Astrocyte (in vitro differentiated cells and primary cell): ENCODE results near the gene VAPA. TPM values are rescaled to one million over a fixed set of nuclear protein-coding genes. Genes with fewer than 3 reads are reported as not detected.

ENCODE experiments used
- DNase-seq: peaks from one replicate; pipeline ENCODE4 v3.0.0-alpha.2; 2010; ENCODE audit warnings: low read depth
- FAIRE-seq: peaks from 2 replicates; lab custom pipeline; 2011; peaks lifted over from hg19 to GRCh38; lab: Jason Lieb, UNC
- H2AFZ ChIP-seq: 2 replicates; pipeline ENCODE4 v1.6.0; 2012; ENCODE audit warnings: low read depth, low read length, inconsistent platforms
- H3K27ac ChIP-seq: 2 replicates; pipeline ENCODE4 v1.5.1; 2011; ENCODE audit warnings: low read depth, low read length, inconsistent platforms
- H3K27me3 ChIP-seq: 2 replicates; pipeline ENCODE4 v1.6.0; 2011; ENCODE audit warnings: low read length, inconsistent platforms; ENCODE audit not compliant: insufficient read depth
- H3K36me3 ChIP-seq: 2 replicates; pipeline ENCODE4 v1.5.1; 2011; ENCODE audit warnings: low read length, inconsistent platforms; ENCODE audit not compliant: insufficient read depth
- H3K4me1 ChIP-seq: 2 replicates; pipeline ENCODE4 v1.5.1; 2011; ENCODE audit warnings: low read length, inconsistent platforms; ENCODE audit not compliant: insufficient read depth
- H3K4me2 ChIP-seq: 2 replicates; pipeline ENCODE4 v1.6.0; 2012; ENCODE audit warnings: low read length, inconsistent platforms
- H3K4me3 ChIP-seq: 2 replicates; pipeline ENCODE4 v1.5.1; 2011; ENCODE audit warnings: low read depth, mild to moderate bottlenecking, low read length, inconsistent platforms; ENCODE audit not compliant: insufficient read depth
- H3K79me2 ChIP-seq: 2 replicates; pipeline ENCODE4 v1.6.0; 2012; ENCODE audit warnings: mild to moderate bottlenecking, low read length, inconsistent platforms; ENCODE audit not compliant: insufficient read depth
- H3K9ac ChIP-seq: 2 replicates; pipeline ENCODE4 v1.6.0; 2012; ENCODE audit warnings: mild to moderate bottlenecking, low read length, inconsistent platforms
- H3K9me3 ChIP-seq: 2 replicates; pipeline ENCODE4 v1.5.1; 2012; ENCODE audit warnings: low read depth, mild to moderate bottlenecking, low read length, inconsistent platforms; ENCODE audit not compliant: insufficient read depth
- H4K20me1 ChIP-seq: 2 replicates; pipeline ENCODE4 v1.6.0; 2012; ENCODE audit warnings: low read length, inconsistent platforms; ENCODE audit not compliant: insufficient read depth
- H3K27ac Mint-ChIP-seq: one replicate; pipeline ENCODE4 v1.8.0; 2021; ENCODE audit warnings: mild to moderate bottlenecking, mixed read lengths; ENCODE audit not compliant: unreplicated experiment
- H3K27me3 Mint-ChIP-seq: one replicate; pipeline ENCODE4 v1.8.0; 2021; ENCODE audit warnings: low read depth, mixed read lengths; ENCODE audit not compliant: unreplicated experiment
- H3K36me3 Mint-ChIP-seq: one replicate; pipeline ENCODE4 v1.8.0; 2021; ENCODE audit warnings: low read depth, mixed read lengths; ENCODE audit not compliant: unreplicated experiment
- H3K4me1 Mint-ChIP-seq: one replicate; pipeline ENCODE4 v1.8.0; 2021; ENCODE audit warnings: low read depth, mixed read lengths; ENCODE audit not compliant: unreplicated experiment
- H3K4me3 Mint-ChIP-seq: one replicate; pipeline ENCODE4 v1.8.0; 2021; ENCODE audit warnings: mild to moderate bottlenecking, moderate library complexity, mixed read lengths; ENCODE audit not compliant: unreplicated experiment
- H3K9me3 Mint-ChIP-seq: one replicate; pipeline ENCODE4 v1.8.0; 2021; ENCODE audit warnings: mild to moderate bottlenecking, mixed read lengths; ENCODE audit not compliant: unreplicated experiment
- EZH2 ChIP-seq: IDR thresholded peaks from 2 replicates; pipeline ENCODE4 v1.6.1; 2012; ENCODE audit warnings: mild to moderate bottlenecking, low read length, inconsistent platforms; ENCODE audit not compliant: insufficient read depth
- total RNA-seq: library from RNA; stranded (reverse); gene quantifications from 2 replicates; pipeline ENCODE4 v1.2.1, GENCODE V29; 2021
- TF ChIP-seq, protein P1 (sequence below): IDR thresholded peaks from 2 replicates; pipeline ENCODE4 v1.5.1; 2011; ENCODE audit warnings: low read depth, mild to moderate bottlenecking, inconsistent platforms, low read length, moderate library complexity; ENCODE audit not compliant: insufficient read depth

The VAPA gene
- total RNA-seq, 1 donor from 2014 or later: 181 TPM

DNA sequence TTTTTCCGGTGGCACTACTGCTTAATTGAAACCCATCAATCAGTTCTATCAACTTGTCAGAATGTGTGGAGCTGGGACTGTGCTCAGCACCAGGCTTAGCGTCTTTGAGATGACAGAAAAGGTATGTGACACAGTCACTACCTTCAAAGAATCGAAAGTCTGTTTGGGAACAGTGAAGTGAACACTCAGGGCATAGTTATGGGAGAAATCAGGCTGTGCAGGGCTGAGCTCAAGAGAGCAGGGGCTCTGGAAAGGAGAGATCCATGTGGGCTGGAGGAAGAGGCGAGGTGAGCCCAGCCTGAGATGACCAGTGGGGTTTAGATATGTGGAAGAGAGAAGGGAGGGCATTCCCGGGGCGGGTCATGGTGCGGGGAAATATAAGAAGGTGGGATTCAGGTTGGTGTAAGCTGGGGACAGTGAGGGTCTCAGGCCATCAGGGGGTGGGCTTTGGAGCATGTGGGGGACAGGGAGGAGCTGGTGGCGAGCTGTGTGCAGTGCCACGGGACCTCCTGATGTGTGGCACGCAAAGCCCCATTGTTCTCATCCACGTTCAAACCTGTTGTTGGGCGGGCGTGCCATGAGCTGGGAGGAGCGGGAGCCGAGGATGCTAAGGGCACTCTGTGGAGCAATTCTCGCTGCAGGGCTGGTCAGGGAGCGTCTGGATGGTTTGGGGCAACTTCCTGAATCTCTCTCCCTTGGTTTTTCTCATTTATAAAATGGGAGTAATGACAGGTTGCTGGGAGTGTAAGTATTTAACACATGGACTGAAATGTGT, 72.5 kb downstream of the VAPA start:
- peaks cover 4% of the 10 kb centered on the region for H3K4me1 Mint-ChIP-seq
- TF ChIP-seq EZH2: no peak
- TF ChIP-seq, protein P1, sequence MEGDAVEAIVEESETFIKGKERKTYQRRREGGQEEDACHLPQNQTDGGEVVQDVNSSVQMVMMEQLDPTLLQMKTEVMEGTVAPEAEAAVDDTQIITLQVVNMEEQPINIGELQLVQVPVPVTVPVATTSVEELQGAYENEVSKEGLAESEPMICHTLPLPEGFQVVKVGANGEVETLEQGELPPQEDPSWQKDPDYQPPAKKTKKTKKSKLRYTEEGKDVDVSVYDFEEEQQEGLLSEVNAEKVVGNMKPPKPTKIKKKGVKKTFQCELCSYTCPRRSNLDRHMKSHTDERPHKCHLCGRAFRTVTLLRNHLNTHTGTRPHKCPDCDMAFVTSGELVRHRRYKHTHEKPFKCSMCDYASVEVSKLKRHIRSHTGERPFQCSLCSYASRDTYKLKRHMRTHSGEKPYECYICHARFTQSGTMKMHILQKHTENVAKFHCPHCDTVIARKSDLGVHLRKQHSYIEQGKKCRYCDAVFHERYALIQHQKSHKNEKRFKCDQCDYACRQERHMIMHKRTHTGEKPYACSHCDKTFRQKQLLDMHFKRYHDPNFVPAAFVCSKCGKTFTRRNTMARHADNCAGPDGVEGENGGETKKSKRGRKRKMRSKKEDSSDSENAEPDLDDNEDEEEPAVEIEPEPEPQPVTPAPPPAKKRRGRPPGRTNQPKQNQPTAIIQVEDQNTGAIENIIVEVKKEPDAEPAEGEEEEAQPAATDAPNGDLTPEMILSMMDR: no peak

DNA sequence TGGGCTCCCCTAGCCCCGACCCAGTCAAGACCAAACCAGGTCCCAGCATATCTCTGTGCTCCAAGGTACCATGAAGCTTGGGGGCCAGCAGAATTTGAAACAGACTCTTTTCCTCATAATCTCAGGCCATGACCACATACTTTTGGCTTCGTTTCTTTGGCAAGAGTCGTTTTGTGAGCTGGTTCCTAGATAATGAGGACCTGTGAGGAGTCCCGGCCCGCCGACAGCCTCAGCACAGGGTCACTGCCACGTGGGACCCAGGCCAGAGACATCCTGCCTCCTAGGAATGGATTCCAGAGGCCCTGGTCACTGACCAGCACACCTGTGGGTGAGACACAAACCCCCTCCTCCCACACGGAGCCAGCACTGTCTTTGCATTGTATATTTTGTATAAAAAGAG, 73.5 kb downstream of the VAPA start:
- H3K4me2 ChIP-seq: no peak overlapping the region
- H4K20me1 ChIP-seq: no peaks in the 10 kb centered on the region
- H3K9me3 ChIP-seq: no peaks in the 10 kb centered on the region
- Mint-ChIP-seq H3K27me3 (peaks cover 18% of the 10 kb centered on the region), H3K27ac (no peak overlapping the region), H3K4me1 (peaks cover 4% of the 10 kb centered on the region), H3K4me3 (no peak overlapping the region), H3K36me3 (peaks cover 2% of the 10 kb centered on the region), H3K9me3 (peaks cover 5% of the 10 kb centered on the region)
- peaks cover 7% of the 10 kb centered on the region for H3K27me3 ChIP-seq
- FAIRE-seq: no peak
- no peak overlapping the region for H3K4me3 ChIP-seq
- TF ChIP-seq, protein P1: no peak
- TF ChIP-seq EZH2: no peak
- H3K4me1 ChIP-seq: no peaks in the 10 kb centered on the region
- H3K9ac ChIP-seq: no peak overlapping the region
- no peaks in the 10 kb centered on the region for H3K79me2 ChIP-seq
- no peak overlapping the region for H3K27ac ChIP-seq
- H3K36me3 ChIP-seq: no peaks in the 10 kb centered on the region
- peak; percentile 11 for DNase-seq
- H2AFZ ChIP-seq: peak overlapping the region; percentile 0

More for the DNA sequence above, 72.5 kb downstream of the VAPA start:
- Histone ChIP-seq H3K4me1 (no peaks in the 10 kb centered on the region), H3K36me3 (no peaks in the 10 kb centered on the region), H2AFZ (no peak overlapping the region), H3K27me3 (peaks cover 2% of the 10 kb centered on the region), H3K9me3 (no peaks in the 10 kb centered on the region), H3K4me3 (no peak overlapping the region), H3K4me2 (no peak overlapping the region), H4K20me1 (no peaks in the 10 kb centered on the region), H3K79me2 (no peaks in the 10 kb centered on the region), H3K27ac (no peak overlapping the region), H3K9ac (no peak overlapping the region)
- FAIRE-seq: no peak
- Mint-ChIP-seq H3K27ac (no peak overlapping the region), H3K27me3 (peaks cover 11% of the 10 kb centered on the region), H3K9me3 (peaks cover 12% of the 10 kb centered on the region), H3K4me3 (no peak overlapping the region), H3K36me3 (peaks cover 2% of the 10 kb centered on the region)
- DNase-seq: no peak

DNA sequence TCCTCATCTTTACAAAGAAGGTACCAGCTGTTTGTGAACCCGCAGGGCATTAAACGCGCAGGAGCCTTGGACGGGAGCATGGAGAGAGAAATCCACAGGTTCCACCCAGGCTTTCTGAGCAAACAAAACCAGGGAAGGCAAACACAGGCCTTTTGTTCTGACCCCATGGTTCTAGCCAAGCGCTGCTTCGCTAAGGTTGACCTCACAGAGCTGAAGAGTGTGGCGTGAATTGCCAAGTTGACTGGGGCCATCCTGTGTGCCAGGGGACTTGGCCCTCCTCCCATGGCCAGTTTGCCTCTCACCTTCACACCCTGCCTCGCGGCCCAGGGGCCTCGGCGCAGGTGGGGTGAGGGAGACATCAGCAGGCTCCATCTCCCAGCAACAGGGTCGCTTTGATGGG, 74.1 kb downstream of the VAPA start:
- no peak for FAIRE-seq
- no peaks in the 10 kb centered on the region for H4K20me1 ChIP-seq
- Mint-ChIP-seq H3K27me3 (peaks cover 24% of the 10 kb centered on the region), H3K4me3 (no peak overlapping the region), H3K9me3 (peaks cover 5% of the 10 kb centered on the region), H3K36me3 (peaks cover 2% of the 10 kb centered on the region), H3K27ac (no peak overlapping the region), H3K4me1 (peaks cover 4% of the 10 kb centered on the region)
- no peak overlapping the region for H3K4me3 ChIP-seq
- H3K27me3 ChIP-seq: peaks cover 9% of the 10 kb centered on the region
- no peaks in the 10 kb centered on the region for H3K9me3 ChIP-seq
- no peak overlapping the region for H3K9ac ChIP-seq
- H2AFZ ChIP-seq: peak overlapping the region; percentile 0
- no peaks in the 10 kb centered on the region for H3K4me1 ChIP-seq
- DNase-seq: no peak
- H3K36me3 ChIP-seq: no peaks in the 10 kb centered on the region
- TF ChIP-seq, protein P1: no peak
- no peak for TF ChIP-seq EZH2
- H3K4me2 ChIP-seq: no peak overlapping the region
- H3K27ac ChIP-seq: no peak overlapping the region
- no peaks in the 10 kb centered on the region for H3K79me2 ChIP-seq
